Calu3 (cell line): ENCODE results near the gene CHML. TPM values are rescaled to one million over a fixed set of nuclear protein-coding genes. Genes with fewer than 3 reads are reported as not detected.
A peak's percentile ranks its signal among the peaks of the same experiment; 100 is the strongest.

Source experiments
- BruUV-seq: library from RNA; stranded (reverse); fragments of 400-500 nt; replicated peaks from 2 replicates; lab custom pipeline; 2021; lab: Mats Ljungman, UMichigan
- CTCF ChIA-PET: fragments of 300-600 bp; sonication (Branson Sonifier 250); formaldehyde crosslinking; loops from one replicate; lab custom pipeline; 2022; ENCODE audit warnings: antibody characterized with exemption; lab: Charles Lee
- DNase-seq: peaks from one replicate; pipeline ENCODE4 v3.0.0; 2022
- H3K27ac Mint-ChIP-seq: one replicate; pipeline ENCODE4 v1.8.0; 2022; ENCODE audit warnings: mixed read lengths; ENCODE audit not compliant: unreplicated experiment
- H3K27me3 Mint-ChIP-seq: one replicate; pipeline ENCODE4 v1.8.0; 2022; ENCODE audit warnings: mixed read lengths; ENCODE audit not compliant: unreplicated experiment
- H3K36me3 Mint-ChIP-seq: one replicate; pipeline ENCODE4 v1.8.0; 2022; ENCODE audit warnings: mild to moderate bottlenecking, moderate library complexity, mixed read lengths; ENCODE audit not compliant: insufficient read depth, unreplicated experiment
- H3K4me1 Mint-ChIP-seq: one replicate; pipeline ENCODE4 v1.8.0; 2022; ENCODE audit warnings: mild to moderate bottlenecking, low read depth, mixed read lengths; ENCODE audit not compliant: unreplicated experiment
- H3K4me3 Mint-ChIP-seq: one replicate; pipeline ENCODE4 v1.8.0; 2022; ENCODE audit warnings: mild to moderate bottlenecking, low read depth, moderate library complexity, mixed read lengths; ENCODE audit not compliant: unreplicated experiment
- H3K9me3 Mint-ChIP-seq: one replicate; pipeline ENCODE4 v1.8.0; 2022; ENCODE audit warnings: low read depth, mixed read lengths; ENCODE audit not compliant: unreplicated experiment
- intact Hi-C: fragments of 100-400 bp; cut with micrococcal nuclease; formaldehyde crosslinking; loops from one replicate; pipeline ENCODE4 v1.10.0; 2022; ENCODE audit not compliant: unreplicated experiment
- total RNA-seq: library from RNA; stranded (reverse); gene quantifications from 2 replicates; pipeline ENCODE4 v1.2.3, GENCODE V29; 2022
- TF ChIP-seq, protein P1 (sequence below): fragments of 200-600 bp; IDR thresholded peaks from one replicate; pipeline ENCODE4 v1.8.0; 2022; ENCODE audit warnings: antibody characterized with exemption; ENCODE audit not compliant: unreplicated experiment

Gene CHML
- total RNA-seq, 1 experiment from 2014 or later = 28.2 TPM

DNA sequence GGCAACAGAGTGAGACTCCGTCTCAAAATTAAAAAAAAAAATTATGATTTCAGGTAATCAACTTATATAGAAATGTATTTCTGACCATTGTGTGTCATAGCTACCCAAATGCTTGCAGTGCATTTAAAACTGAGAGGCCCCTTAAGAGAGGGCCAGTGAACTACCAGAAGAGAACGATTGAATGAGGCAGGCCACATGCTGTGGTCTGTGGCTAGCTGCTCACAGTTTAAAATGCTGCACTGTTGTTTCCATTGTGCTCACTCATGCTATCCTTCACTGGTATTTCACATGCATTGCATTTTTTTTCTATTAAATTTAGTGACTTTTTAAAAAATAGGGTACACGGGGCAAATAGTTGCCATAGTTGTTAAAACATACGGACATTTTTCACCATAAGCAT is 26.0 kb downstream of the CHML start:
- CTCF ChIA-PET = no interaction called here

DNA sequence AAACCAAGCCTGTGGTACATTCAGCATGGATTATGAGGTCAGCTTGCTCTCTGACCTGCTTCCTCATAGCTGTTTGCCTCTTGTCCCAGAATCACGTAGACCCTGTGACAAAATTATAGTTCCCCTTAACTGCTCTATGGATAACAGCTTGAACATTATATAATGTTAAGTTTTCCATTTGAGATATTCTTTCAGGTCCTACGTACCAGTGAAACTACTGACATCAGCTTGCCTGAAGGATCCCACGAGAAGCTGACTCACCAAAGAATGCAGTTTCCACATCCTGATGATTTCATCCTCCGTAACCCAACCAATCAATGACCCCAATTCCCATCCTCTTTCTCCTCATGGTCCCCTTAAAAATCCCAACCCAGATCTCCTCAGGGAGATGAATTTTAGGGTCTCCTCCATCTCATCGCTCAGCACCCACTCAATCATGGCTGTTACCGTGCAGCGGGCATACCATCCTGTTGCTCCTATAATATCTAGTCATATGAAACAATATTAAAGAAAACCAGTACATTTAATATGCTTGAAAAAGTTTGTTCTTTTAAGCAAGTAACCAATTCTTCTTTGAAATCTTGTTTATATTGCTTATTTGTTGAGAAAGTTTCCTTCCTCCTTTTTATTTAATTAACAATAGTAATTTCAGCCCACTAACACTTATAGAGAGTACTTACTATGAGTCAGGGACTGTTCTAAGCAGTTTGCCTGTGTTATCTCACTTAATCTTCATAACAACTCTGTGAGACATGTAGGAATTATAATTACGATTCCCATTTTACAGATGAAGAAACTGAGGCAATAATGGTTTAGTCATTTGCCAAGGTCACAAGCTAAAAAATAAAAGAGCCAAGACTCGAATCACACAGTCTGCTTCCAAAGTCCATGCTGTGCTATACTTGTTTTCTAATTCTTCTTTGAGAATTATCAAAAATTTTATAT is 27.4 kb downstream of the CHML start:
- Mint-ChIP-seq H3K4me3 (peak overlapping the region; percentile 9), H3K27ac (no peak overlapping the region), H3K9me3 (no peaks in the 10 kb centered on the region), H3K27me3 (no peaks in the 10 kb centered on the region), H3K4me1 (peaks cover 44% of the 10 kb centered on the region), H3K36me3 (peaks cover 12% of the 10 kb centered on the region)
- BruUV-seq = no TSS peak
- DNase-seq = peak; percentile 38
- CTCF ChIA-PET = interaction anchor here (0.6 to 1.9 kb wide), 4 partner anchors 222 to 399 kb away, joined by 3 to 9 read pairs (median 6); no protein-coding TSS in a partner anchor
- TF ChIP-seq, protein P1, sequence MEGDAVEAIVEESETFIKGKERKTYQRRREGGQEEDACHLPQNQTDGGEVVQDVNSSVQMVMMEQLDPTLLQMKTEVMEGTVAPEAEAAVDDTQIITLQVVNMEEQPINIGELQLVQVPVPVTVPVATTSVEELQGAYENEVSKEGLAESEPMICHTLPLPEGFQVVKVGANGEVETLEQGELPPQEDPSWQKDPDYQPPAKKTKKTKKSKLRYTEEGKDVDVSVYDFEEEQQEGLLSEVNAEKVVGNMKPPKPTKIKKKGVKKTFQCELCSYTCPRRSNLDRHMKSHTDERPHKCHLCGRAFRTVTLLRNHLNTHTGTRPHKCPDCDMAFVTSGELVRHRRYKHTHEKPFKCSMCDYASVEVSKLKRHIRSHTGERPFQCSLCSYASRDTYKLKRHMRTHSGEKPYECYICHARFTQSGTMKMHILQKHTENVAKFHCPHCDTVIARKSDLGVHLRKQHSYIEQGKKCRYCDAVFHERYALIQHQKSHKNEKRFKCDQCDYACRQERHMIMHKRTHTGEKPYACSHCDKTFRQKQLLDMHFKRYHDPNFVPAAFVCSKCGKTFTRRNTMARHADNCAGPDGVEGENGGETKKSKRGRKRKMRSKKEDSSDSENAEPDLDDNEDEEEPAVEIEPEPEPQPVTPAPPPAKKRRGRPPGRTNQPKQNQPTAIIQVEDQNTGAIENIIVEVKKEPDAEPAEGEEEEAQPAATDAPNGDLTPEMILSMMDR = no peak
- intact Hi-C loops = loop anchor here (5.0 to 10.0 kb wide), 3 partner anchors 81 to 372 kb away; partner anchors contain the start of gene KMO

More for the DNA sequence above, 26.0 kb downstream of the CHML start:
- no peaks in the 10 kb centered on the region for H3K9me3 Mint-ChIP-seq
- H3K4me3 Mint-ChIP-seq = no peak overlapping the region
- H3K27me3 Mint-ChIP-seq = no peaks in the 10 kb centered on the region
- peaks cover 12% of the 10 kb centered on the region for H3K36me3 Mint-ChIP-seq
- TF ChIP-seq, protein P1 = no peak
- peaks cover 36% of the 10 kb centered on the region for H3K4me1 Mint-ChIP-seq
- intact Hi-C loops = loop anchor here (5.0 to 10.0 kb wide), 3 partner anchors 82 to 371 kb away; partner anchors contain the start of gene KMO
- BruUV-seq = no TSS peak
- peak overlapping the region; percentile 80 for H3K27ac Mint-ChIP-seq
- DNase-seq = no peak

DNA sequence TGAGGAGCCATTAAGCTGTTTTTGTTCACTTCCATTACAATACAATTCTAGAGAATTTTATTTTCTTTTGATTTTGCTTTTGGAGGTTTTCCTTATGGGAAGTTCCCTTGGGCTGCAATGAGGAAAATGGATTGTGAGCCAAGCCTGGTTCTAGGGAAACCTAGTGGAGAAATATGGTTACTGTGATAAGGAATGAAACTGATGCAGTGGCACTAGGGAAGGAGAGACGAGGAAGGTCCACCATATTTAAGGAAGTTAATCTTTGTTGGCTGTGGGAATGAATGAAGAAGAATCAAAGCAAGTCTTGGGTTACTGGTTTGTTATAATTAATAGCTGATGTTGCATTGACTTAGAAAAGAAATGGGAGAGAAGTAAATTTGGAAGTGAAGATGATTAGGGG is 28.4 kb downstream of the CHML start:
- Mint-ChIP-seq H3K9me3 (no peaks in the 10 kb centered on the region), H3K27ac (no peak overlapping the region), H3K4me1 (peaks cover 38% of the 10 kb centered on the region), H3K4me3 (no peak overlapping the region), H3K36me3 (peaks cover 12% of the 10 kb centered on the region), H3K27me3 (no peaks in the 10 kb centered on the region)
- DNase-seq = no peak
- TF ChIP-seq, protein P1 = no peak
- intact Hi-C loops = loop anchor here (1.0 to 10.0 kb wide), 5 partner anchors 16 to 373 kb away; partner anchors contain the start of gene KMO
- CTCF ChIA-PET = interaction anchor here (0.7 to 2.8 kb wide), 9 partner anchors 14 to 301 kb away, joined by 3 to 29 read pairs (median 6); partner anchors contain the start of gene KMO
- BruUV-seq = no TSS peak

GRCh38 chr1:241611063-241611462 is 29.1 kb downstream of the CHML start:
- Mint-ChIP-seq H3K27me3 (no peaks in the 10 kb centered on the region), H3K4me1 (peaks cover 31% of the 10 kb centered on the region), H3K9me3 (no peaks in the 10 kb centered on the region), H3K27ac (no peak overlapping the region), H3K36me3 (peaks cover 12% of the 10 kb centered on the region), H3K4me3 (no peak overlapping the region)
- peak; percentile 31 for DNase-seq
- TF ChIP-seq, protein P1 = peak; percentile 38
- CTCF ChIA-PET = interaction anchor here (0.8 to 2.8 kb wide), 17 partner anchors 11 to 375 kb away, joined by 3 to 29 read pairs (median 4); partner anchors contain the start of genes EXO1, FH and KMO
- intact Hi-C loops = loop anchor here (1.0 to 10.0 kb wide), 5 partner anchors 16 to 374 kb away; partner anchors contain the start of gene KMO
- no TSS peak for BruUV-seq
